GM12872 (cell line): ENCODE data around the gene RPS3.

Experiments
- CTCF ChIP-seq: IDR thresholded peaks from 3 replicates; pipeline ENCODE4 v1.5.1; 2011; ENCODE audit warnings: low read depth, mild to moderate bottlenecking, low read length, moderate library complexity; ENCODE audit not compliant: insufficient read depth

RPS3 gene

GRCh38 chr11:75400146-75400865 is 988 bp downstream of the RPS3 start:
- TF ChIP-seq CTCF, result no peak

GRCh38 chr11:75402002-75402773 is 2.9 kb downstream of the RPS3 start:
- TF ChIP-seq CTCF, result peak; percentile 2; the same call in 1 of the 3 replicates

GRCh38 chr11:75403037-75403436 is 3.7 kb downstream of the RPS3 start:
- TF ChIP-seq CTCF, result no peak

- no peak for TF ChIP-seq CTCF
These were observed 4.8 kb downstream of the RPS3 start for GRCh38 chr11:75403983-75404658.

- no peak for TF ChIP-seq CTCF
These were observed 7.0 kb downstream of the RPS3 start for GRCh38 chr11:75406338-75406777.

GRCh38 chr11:75408957-75409219 is 9.6 kb downstream of the RPS3 start:
- TF ChIP-seq CTCF, result no peak

GRCh38 chr11:75413864-75414263 is 14.5 kb downstream of the RPS3 start:
- TF ChIP-seq CTCF, result no peak
